ENCODE data around the gene GCG. TPM values are rescaled to one million over a fixed set of nuclear protein-coding genes. Genes with fewer than 3 reads are reported as not detected.

GCG gene
- total RNA-seq, 2 donors from 2014 or later: not detected

DNA sequence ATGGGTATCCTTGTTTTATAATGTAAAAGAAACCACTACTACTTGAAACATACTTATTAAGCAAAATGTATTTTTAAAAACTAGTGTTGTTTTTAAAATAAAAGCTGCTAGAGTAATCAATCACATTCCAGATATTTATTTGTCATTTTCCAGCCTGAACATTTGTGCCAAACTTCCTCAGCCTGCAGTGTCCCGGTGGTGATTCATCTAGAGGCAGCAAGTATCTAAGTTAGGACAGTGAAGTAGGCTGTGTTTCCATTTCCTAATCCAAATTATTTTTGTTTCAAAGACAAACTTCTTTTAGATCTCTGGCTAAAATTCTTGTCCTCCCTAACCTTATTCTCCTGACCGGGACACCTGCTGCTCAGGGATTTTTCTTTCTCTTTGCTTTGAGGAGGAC is 12.8 kb upstream of the GCG start:
- H3K36me3 Mint-ChIP-seq: no peaks in the 10 kb centered on the region
- no peak overlapping the region for H3K27ac Mint-ChIP-seq
- no peak for ATAC-seq
- H3K9me3 Mint-ChIP-seq: no peaks in the 10 kb centered on the region
- DNase-seq (ENCODE audit: low spot score in 2 of 2): no peak

DNA sequence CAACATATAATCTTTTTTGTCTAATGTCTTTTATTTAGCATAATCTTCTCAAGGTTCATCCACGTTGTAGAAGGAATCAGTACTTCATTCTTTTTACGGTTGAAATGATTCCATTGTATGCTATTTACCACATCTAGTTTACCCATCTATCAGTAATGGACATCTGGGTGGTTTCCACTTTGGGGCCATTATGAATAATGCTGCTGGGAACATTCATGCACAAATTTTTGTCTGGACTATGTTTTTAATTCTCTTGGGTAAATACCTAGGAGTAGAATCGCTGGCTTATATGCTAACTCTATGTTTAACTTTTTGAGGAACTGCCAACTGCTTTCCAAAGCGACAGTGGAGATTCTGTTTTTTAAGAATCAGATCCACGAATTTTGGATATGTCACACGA is 7.4 kb upstream of the GCG start:
- ATAC-seq: no peak
- Mint-ChIP-seq H3K9me3 (no peaks in the 10 kb centered on the region), H3K27ac (no peak overlapping the region)

DNA sequence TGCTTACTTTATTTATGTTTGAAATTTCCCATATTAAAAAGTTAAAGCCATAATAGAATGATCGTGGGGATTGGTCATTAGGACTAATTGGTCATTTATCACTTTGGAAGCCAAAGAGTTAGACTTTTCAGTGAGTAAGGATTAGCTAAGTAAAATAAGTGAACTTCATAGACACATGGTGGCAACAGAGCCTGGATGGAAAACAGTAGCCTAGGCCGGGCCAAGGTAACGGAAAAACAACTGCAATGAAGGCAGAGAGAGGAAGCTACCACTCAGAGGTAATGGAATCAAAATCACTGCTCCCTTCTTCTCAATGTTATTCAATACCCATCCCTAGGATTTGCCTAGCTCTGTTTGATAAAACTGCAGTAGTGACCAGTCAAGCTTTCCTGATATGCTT is 4.1 kb upstream of the GCG start:
- no peaks in the 10 kb centered on the region for H3K36me3 Mint-ChIP-seq
- no peak for DNase-seq (ENCODE audit: low spot score in 2 of 2)
- no peak overlapping the region for H3K27ac Mint-ChIP-seq
- no peaks in the 10 kb centered on the region for H3K9me3 Mint-ChIP-seq
- no peak for ATAC-seq

More for the DNA sequence above, 7.4 kb upstream of the GCG start:
- DNase-seq (ENCODE audit: low spot score in 2 of 2): no peak
- H3K36me3 Mint-ChIP-seq: no peaks in the 10 kb centered on the region

DNA sequence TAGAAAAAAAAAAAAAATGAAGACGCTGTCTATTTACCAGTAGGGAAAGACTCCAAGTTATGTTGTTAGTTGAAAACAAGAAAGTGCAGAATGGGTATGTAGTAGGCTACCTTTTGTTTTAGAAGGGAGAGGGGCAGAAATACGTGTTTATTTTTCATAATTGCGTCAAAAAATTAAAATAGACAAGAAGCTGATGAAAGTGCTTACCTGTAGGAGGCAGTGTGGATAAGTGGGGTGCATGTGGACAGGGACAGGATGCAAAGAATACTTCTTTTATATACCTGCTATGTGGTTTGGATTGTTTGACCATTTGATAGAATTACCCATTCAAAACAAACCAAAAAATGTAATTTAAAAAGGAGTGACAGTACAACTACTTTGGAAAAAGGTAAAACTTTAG is 3.0 kb upstream of the GCG start:
- H3K27ac Mint-ChIP-seq: no peak overlapping the region
- H3K36me3 Mint-ChIP-seq: no peaks in the 10 kb centered on the region
- ATAC-seq (no peak), DNase-seq (ENCODE audit: low spot score in 2 of 2) (no peak)
- no peaks in the 10 kb centered on the region for H3K9me3 Mint-ChIP-seq

DNA sequence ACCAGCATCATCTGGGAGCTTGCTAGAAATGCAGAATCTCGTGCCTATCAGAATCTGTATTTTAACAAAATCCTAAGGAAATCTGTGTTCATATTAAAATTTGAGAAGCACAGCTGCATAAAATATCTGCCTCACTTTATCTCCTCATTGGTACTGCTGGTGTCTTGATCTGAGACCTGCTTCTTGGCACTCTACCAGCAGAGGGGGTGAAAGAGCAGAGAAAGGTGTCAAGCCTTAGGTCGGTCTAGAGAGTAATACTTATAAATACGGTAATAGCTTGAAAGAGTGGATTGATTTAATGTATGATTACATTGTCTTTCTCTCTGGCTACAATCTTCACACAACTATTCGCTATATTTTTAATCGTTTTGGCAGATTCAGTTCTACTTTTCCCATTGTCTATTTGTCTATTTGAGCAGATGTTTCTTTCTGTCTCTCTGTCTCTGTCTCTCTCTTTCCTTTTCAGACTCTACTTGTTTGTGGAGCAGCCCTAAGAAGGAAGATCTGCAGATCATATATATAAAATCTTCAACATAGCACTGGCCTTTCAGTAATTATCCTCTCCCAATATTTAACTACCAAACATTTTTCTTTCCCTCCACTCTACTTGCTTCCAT is 1.7 kb upstream of the GCG start:
- H3K27ac Mint-ChIP-seq: no peak overlapping the region
- H3K9me3 Mint-ChIP-seq: no peaks in the 10 kb centered on the region
- no peaks in the 10 kb centered on the region for H3K36me3 Mint-ChIP-seq
- DNase-seq (ENCODE audit: low spot score in 2 of 2): peak in 1 of 2 donors; percentile 73
- peak; percentile 73 to 94 for ATAC-seq

DNA sequence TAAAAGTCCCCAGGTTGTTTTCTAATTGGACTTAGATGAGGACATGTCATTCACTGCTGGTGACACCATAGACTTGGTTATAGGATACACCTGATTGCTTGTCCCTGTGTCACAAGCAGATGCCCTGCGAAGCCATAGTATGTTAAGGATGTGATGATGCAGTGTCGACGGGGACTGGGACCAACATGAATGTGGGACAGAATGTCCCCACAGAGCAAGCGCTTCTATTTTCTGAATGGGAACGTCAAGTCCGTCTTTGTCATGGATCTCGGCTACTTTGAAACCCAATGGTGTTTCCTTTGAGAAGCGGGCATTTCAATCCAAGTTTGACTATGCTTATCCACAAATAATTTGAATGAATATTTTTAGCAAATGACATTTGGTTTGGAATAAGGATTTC is 2.1 kb downstream of the GCG start:
- DNase-seq (ENCODE audit: low spot score in 2 of 2) (no peak), ATAC-seq (no peak)
- Mint-ChIP-seq H3K36me3 (no peaks in the 10 kb centered on the region), H3K27ac (no peak overlapping the region), H3K9me3 (no peaks in the 10 kb centered on the region)

DNA sequence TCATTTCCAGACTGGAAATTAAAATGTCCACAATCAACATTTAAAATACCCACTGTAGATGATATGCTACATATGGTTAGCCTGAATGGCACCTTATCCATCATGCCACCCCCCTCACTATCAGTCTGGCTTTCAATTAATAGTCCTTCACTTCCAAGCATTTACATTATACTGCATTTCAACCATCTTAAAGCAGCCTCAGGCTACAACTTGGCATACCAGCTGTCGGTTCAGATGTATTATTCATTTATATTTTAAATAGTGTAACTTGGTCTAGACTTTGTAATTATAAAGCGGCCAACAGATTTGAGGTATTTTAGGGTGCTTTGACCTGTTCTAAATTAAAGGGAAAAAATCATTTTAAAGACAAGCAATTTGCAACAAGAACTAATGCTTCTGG is 2.6 kb downstream of the GCG start:
- H3K27ac Mint-ChIP-seq: no peak overlapping the region
- H3K36me3 Mint-ChIP-seq: no peaks in the 10 kb centered on the region
- ATAC-seq: no peak
- H3K9me3 Mint-ChIP-seq: no peaks in the 10 kb centered on the region
- no peak for DNase-seq (ENCODE audit: low spot score in 2 of 2)

DNA sequence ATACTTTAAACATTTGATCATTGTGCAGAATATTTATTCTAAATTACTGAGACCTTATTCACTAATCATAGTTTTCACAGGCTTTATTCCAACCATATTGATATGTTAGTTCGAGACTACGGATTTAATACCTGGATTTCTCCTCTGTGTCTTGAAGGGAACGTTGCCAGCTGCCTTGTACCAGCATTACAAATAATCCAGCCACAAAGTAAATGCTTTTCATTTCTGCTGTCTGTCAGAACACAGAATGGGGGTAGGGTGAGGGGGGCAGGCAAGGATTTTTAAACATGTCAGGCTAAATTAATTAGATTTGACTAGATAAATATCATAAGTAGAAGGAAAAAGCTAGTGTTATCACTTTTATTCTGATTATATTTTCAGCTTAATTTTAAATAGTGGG is 3.1 kb downstream of the GCG start:
- Mint-ChIP-seq H3K36me3 (no peaks in the 10 kb centered on the region), H3K27ac (no peak overlapping the region), H3K9me3 (no peaks in the 10 kb centered on the region)
- DNase-seq (ENCODE audit: low spot score in 2 of 2) (no peak), ATAC-seq (no peak)

DNA sequence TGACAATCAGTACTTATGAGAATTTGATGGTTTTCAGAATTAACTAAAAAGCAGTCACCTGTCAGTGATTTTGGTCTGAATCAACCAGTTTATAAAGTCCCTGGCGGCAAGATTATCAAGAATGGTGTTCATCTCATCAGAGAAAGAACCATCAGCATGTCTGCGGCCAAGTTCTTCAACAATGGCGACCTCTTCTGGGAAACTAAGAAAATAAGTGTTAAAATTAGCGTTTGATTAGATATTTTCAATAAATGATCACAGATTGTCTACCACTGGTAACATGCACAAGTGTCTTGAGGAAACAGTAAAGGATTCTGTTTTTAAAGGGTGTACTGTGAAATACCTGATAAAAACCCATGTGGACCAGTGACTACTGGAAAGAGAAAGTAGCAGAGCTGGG is 8.1 kb downstream of the GCG start:
- DNase-seq (ENCODE audit: low spot score in 2 of 2) (no peak), ATAC-seq (no peak)
- H3K36me3 Mint-ChIP-seq: no peaks in the 10 kb centered on the region
- no peaks in the 10 kb centered on the region for H3K9me3 Mint-ChIP-seq
- H3K27ac Mint-ChIP-seq: no peak overlapping the region

DNA sequence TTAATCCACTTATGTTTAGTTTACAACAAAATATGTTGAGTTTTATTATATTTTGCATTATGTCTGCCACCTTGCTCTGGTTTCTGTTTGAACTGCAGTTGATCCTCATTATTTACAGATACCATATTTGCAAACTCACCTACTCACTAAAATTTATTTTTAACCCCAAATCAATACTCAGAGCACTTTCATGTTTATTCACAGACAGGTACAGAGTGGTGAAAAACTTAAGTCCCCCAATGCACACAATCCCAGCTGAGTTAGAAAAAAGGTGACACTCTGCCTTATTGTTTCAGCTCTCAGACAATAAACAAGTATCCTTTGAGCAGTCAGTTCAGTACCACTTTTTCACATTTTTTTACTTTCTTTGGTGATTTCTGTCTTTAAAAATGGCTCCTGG is 13.7 kb downstream of the GCG start:
- Mint-ChIP-seq H3K27ac (no peak overlapping the region), H3K36me3 (no peaks in the 10 kb centered on the region), H3K9me3 (no peaks in the 10 kb centered on the region)
- ATAC-seq: no peak
- no peak for DNase-seq (ENCODE audit: low spot score in 2 of 2)

DNA sequence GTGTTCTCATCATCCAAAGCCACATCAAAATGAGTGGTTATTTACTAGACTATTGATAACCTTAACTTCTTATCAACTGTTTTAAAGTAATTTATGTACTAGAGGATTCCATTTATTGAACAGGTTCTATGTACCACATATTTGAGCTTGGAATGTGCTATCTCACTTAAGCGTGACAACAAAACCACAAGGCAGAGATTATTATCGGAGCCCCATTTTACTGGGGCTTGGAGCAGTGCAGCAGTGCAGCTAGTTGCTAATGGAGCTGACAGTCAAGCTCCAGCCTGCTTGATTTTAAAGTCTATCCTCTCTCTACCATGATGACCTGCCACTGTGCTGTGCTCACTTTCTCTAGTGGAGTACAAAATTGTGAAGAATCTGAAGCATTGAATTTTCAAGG is 24.6 kb downstream of the GCG start:
- ATAC-seq: no peak
- DNase-seq (ENCODE audit: low spot score in 2 of 2): no peak
- no peaks in the 10 kb centered on the region for H3K9me3 Mint-ChIP-seq
- no peak overlapping the region for H3K27ac Mint-ChIP-seq
- H3K36me3 Mint-ChIP-seq: no peaks in the 10 kb centered on the region

DNA sequence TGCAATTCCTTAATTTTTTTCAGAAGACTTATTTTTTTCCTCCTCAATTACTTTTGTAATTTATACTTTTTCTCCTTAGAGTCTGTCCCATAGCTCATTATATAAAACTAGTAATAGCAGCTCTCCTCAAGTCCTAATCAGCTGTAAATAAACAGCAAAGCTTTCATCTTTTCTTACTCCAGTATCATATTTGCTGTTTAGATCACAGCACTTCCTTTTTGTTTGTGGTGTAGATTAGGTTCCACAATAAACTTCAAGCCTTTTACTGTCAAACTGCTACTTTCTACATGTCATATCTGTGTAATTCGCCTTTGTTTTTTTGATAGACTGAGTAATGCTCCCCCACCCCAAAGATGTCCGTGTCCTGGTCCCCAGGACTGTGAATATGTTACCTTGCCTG is 25.5 kb downstream of the GCG start:
- H3K9me3 Mint-ChIP-seq: no peaks in the 10 kb centered on the region
- DNase-seq (ENCODE audit: low spot score in 2 of 2) (no peak), ATAC-seq (no peak)
- H3K36me3 Mint-ChIP-seq: no peaks in the 10 kb centered on the region
- peak overlapping the region; percentile 11 to 31 for H3K27ac Mint-ChIP-seq

DNA sequence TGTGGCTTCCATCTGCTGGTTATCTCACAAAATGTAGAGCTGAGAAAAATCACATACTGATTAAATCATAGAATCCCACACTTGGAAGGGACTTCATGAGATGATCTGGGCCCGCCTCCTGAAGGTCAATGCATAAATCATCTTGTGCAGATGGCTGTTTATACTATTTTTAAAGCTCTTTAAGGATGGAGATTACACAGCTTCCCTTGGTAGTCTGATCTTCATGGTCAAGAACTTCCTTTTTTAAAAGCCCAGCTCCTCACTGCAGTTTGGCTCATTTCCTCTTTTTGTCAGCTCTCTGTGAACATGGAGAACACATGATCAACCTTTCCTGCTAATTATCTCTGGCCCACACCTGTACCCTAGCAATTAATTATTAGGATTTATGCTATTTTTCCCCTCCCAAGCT is 25.9 kb downstream of the GCG start:
- Mint-ChIP-seq H3K36me3 (no peaks in the 10 kb centered on the region), H3K9me3 (no peaks in the 10 kb centered on the region), H3K27ac (no peak overlapping the region)
- no peak for DNase-seq (ENCODE audit: low spot score in 2 of 2)
- ATAC-seq: no peak

DNA sequence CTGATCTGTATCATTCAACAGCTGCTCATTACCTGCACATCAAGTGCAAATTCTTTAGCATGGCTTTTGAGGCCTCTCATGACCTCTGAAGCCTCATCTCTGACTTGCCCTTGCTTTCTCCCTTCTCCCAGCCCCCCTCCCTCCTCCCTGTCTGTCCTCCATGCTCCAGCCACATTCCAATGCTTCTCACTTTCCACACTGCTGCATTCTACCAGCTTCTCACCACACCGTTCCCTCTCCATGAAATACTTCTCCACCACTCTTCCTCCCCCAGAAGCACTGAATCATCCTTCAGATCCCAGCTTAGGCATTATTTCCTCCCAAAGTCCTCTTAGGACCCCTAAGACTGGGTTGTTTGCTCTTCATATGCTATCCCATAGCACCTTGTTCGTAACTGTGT is 26.9 kb downstream of the GCG start:
- DNase-seq (ENCODE audit: low spot score in 2 of 2) (no peak), ATAC-seq (no peak)
- Mint-ChIP-seq H3K27ac (peak overlapping the region in 1 of 2 donors; percentile 24), H3K36me3 (no peaks in the 10 kb centered on the region), H3K9me3 (no peaks in the 10 kb centered on the region)

DNA sequence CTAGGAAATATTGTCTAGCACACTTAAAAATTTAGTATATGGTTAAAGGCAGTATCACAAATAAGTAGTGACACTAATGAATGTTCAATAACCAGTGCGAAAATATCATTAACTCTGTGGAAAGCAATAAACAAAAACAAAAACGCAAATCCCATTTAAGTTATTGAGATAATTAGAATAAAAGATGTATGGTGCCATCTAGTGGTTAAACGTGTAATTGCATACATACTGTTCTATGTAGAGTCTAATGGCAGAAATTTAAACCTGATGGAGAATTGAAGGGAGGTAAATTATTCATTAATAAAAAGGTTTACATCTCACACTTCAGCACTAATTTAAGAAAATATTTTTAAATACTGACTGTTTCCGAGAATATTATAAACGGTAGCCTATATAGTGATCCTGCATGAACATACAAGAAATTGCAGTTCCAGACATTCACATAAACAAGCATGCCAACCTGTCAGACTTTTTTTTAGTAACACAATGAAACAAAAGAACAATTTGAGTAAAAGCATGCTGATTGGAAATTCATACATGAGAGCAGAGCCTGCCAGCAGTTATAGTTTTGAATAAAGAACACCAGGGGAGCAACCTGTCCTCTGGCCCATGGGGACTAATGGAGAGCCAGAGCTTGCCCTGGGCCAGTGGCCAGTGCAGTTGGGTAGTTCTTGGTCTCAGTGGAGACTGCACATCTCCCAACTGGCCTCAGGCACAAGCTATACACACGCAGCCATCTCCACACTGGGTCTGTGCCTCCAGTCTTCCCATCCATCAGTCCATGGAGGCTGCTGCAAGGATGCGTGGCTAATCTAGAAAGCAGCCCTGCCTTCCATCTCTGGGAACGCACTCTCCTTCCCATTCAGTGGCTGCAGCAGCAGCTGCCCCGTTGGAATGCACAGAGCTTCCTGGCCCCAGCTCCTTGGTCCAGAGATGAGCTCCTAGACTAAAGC is 28.0 kb downstream of the GCG start:
- DNase-seq (ENCODE audit: low spot score in 2 of 2) (peak in 1 of 2 donors; percentile 27), ATAC-seq (peak; percentile 44)
- no peaks in the 10 kb centered on the region for H3K9me3 Mint-ChIP-seq
- no peaks in the 10 kb centered on the region for H3K36me3 Mint-ChIP-seq
- no peak overlapping the region for H3K27ac Mint-ChIP-seq

DNA sequence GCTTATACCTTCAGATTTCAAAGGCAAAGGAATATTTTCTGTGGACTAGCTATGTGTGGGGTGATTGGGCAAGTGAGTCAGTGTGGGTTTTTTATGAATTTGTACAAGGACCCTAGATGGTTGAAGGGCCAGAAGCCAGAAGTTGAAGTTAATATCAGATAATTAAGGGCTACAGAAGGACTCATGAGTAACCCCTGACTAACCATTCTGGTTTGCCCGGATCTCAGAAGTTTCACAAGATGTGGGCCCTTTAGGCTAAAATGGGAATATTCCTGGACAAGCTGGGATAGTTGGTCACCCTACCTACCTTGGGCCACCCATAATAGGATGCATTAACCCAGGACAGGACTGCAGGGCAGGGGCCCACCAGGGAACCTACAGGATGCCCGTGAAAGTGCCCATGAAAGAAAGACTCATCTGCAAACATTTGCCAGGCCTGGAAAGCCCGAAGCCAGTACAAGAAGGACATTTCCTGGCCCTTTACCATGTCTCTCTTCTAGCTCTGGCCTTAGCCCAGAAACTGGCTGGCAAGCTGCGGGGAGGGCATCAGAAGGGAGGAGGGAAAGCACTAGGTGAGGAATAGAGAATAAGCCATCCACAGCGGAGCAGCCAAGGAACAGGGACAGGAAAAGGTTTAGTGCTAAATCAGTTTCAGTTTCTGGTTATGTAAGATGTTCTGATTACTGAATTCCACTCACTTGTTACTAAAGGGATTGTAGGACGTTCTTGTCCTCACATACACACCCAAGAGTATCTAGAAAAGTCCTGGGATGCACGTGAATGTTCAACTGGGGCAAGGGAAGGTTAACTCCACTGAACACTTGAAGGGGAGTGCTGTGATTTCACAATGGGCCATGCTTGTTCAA is 33.6 kb downstream of the GCG start:
- Mint-ChIP-seq H3K27ac (no peak overlapping the region), H3K36me3 (peaks cover 11 to 21% of the 10 kb centered on the region in 2 donors), H3K9me3 (peaks cover 9 to 11% of the 10 kb centered on the region in 2 donors)
- ATAC-seq: no peak
- no peak for DNase-seq (ENCODE audit: low spot score in 2 of 2)

DNA sequence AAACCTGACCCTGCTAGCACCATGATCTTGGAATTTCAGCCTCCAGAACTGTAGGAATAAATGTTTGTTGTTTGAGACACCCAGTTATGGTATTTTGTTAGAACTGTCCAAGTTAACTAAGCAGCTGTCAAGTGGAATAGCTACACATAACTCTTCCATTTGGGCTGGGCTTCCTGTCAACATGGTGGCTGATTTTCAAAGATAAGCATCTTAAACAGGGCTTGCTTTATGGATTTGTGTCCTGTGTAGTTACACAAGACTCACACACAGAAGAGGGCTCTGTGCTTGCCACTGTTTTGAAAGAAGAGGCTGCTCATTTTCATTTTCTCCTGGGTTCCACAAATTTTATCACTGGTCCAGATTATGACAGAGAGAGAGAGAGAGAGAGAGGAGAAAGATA is 35.7 kb downstream of the GCG start:
- peaks cover 11 to 21% of the 10 kb centered on the region in 2 donors for H3K36me3 Mint-ChIP-seq
- no peak overlapping the region for H3K27ac Mint-ChIP-seq
- H3K9me3 Mint-ChIP-seq: peaks cover 9 to 11% of the 10 kb centered on the region in 2 donors
- ATAC-seq: no peak
- DNase-seq (ENCODE audit: low spot score in 2 of 2): no peak
